ENCODE results near the gene HEPN1.
"Not testable (repeated sequence)": the region's sequence is repeated elsewhere in the genome, so short reads cannot be mapped to it uniquely, and the experiment has no call there.

Gene HEPN1

DNA sequence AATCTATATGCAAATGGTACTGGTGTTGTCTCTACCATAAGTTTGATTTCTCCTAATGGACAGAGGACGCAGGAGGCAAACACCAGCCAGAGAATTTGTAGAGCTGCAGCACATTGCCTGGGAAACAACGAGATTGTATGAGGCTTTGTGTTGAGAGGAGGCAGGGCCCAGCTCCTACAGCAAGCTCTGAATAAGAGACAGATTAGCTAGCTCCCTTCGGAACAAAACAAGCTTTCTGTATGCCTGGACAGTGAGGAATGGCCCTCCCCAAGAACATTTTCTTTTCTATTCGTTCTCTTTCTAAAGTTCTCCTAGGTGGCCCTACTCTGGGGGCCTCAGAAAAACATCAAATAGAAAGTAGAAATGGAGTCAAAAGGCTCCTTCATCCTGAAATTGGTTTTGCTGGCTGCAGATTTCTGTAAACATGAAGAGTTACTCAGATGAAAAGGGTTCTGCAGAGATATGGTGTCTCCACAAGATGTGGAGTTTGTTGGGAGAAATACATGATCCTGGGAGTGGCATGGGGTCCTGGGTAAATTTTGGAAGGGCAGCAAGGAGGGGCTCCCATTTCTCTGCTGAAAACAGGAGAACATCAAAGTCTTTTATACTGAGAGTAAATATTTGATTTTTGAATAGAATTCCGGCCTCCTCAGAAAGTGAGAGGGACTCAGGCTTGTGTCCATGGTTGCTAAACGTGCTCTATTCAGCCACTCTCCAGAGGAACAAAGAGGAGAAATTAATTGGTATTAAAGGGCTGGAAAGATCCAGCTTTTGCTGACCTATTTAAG is 23.6 kb downstream of the HEPN1 start:
- DNase-seq (ENCODE audit: low spot score) = no peak

GRCh38 chr11:124943254-124943616 is 24.2 kb downstream of the HEPN1 start:
- no peak for DNase-seq (ENCODE audit: low spot score)

DNA sequence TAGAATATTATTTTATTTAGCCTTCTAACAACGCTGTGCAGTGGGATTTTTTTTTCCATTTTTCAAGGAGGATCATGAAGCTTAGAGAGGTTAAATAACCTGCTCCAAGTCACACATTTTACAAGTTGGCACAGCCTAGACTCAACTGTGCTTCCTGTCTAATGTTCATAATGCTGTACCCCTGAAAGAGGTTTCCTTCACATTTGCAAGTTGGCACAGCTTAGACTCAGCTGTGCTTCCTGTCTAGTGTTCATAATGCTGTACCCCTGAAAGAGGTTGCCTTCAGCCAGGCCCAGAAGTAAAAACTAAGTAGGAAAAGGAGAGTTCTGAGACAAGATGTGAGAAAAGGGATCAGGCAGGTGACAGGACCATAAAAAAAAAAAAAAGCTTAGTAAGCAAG is 24.7 kb downstream of the HEPN1 start:
- DNase-seq (ENCODE audit: low spot score) = no peak

- DNase-seq (ENCODE audit: low spot score) = no peak
Measured at GRCh38 chr11:124944565-124944964, 25.5 kb downstream of the HEPN1 start.

DNA sequence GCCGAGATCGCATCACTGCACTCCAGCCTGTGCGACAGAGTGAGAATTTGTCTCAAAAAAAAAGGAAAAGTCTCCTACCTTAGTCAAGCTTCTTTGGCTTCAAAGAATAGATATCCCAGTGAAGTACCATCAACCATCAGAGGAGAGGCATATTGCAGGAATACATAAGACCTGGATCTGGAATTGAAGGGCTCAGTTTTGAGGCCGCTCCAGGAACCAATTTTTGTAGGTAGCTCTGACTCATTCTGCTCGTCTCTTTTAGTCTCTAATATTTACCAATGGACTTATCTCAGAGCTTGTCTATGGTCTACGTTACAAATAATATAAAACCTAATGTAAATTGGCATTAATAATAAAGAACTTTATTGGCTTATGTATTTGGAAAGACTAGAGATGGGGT is 26.8 kb downstream of the HEPN1 start:
- DNase-seq (ENCODE audit: low spot score) = no peak

DNA sequence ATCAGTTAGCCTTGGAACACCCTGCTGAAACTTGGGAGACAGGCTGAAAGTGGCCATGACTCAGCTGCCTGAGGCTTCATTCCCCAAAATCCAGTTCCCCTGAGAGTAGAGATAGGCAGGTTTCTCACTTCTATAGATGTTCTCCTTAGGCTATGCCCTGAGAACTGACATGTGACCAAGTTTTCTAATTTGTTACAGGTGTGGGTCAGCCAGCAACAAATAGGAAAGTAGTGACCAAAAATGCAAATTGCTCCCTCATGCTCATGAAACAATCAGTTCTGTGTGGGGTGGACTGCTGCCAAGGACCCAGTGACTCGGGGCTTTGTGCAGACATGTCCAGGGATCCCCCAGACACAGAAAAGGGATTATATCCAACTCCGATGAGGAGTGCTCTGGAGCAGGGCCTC is 27.7 kb downstream of the HEPN1 start:
- peak; percentile 8 for DNase-seq (ENCODE audit: low spot score)

- no peak for DNase-seq (ENCODE audit: low spot score)
Measured at GRCh38 chr11:124950601-124951330, 31.7 kb downstream of the HEPN1 start.

DNA sequence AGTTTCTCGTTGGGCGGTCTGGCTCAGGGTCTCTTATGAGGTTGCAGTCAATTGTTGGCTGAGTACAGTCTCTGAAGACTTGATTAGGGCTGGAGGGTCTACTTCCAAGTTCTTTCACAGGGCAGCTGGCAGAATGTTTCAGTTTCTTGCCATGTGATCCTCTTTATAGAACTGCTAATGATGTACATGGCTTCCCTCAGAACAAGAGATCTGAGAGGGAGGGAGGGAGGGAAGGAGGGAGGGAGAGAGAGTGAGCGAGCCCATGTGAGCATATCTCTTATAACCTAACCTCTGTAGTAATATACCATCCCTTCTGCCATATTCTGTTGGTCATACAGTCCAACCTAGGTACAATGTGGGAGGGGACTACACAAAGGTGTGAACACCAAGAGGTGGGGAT is 32.3 kb downstream of the HEPN1 start:
- no peak for DNase-seq (ENCODE audit: low spot score)

DNA sequence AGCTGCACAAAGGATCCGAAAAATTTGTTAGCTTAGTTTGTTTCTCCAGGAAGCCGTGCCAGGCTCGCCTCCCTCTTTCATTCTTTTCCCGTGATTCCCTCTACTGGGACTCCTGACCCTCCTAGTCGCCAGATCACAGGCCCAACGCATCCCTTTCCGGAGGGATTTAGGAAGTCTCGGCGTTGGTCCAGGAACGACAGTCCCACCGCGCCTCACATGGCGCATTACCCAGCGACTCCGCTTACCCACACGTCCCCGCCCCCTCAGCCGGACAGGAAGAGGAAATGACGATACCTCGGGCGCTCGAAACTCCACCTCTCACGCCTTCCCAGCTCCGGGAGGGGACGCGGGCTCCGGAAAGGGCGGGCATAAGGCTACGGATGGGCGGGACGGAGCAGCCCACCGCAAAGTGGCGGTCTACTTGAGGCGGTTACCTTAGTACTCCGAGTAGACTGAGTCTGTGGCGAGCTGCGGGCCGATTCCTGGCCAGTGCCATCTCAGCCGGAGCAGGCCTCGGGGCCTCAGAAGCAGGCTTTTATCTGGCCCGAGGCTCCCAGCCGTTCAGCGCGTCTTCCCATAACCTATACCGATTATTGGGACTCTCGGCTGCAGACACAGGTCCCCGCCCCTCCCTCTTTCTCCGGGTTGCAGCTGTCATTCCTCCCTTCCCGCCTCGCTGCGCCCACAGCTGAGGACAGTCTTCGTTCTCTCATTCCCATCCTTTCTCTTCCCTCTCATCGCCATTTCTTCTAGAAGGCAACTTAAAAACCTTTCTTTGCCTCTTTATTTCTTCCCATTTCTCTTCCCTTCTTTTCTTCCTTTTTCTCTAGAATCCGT is 34.9 kb downstream of the HEPN1 start, which contains the start of gene CCDC15:
CCDC15 (plus strand) TSS at position 450 of the 837 bp plus-strand sequence. CDS start 531 bp downstream, outside the sequence.
- DNase-seq (ENCODE audit: low spot score) = peak; percentile 97

DNA sequence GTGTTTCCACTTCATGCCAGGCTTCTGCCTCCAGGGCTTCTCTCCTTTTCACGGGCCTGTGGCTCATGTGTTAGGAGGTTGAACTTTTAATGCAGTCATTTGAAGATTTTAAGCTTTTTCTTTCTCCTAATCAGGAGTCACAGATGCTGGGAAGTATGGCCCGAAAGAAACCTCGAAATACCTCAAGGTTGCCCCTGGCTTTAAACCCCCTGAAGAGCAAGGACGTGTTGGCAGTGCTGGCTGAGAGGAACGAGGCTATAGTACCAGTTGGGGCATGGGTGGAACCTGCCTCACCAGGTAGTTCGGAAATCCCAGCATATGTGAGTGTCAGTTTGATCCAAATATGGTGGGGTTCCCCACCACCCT is 35.5 kb downstream of the HEPN1 start:
- DNase-seq (ENCODE audit: low spot score) = no peak

- no peak for DNase-seq (ENCODE audit: low spot score)
Measured at GRCh38 chr11:124955035-124955434, 36.0 kb downstream of the HEPN1 start.

DNA sequence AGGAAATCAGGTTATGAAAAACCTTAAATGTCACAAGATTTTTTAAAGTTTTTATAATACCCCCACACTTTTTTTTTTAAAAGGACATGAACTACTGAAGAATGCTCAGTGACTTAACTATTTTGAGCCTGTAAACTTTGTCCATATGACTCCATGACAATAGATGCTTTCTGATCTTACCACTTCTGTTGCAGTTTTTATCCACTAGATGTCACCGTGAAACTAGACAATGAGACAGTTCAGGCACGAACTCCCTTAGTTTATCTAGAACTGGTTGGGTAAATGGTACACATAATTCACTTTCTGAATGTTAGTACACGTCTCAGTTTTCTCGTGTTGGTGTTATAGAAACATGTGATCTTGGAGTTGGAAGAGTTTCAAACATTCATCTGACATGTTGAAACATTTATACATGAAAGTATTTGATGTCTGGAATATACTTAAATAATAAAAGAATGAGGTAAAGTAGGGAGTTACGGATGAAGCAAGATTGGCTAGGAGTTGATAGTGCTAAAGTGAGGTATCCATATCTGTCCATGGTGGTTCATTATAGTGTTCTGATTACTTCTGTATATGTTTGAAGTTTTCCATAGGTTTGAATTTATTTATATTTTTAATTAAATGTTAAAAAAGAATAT is 43.0 kb downstream of the HEPN1 start:
- DNase-seq (ENCODE audit: low spot score) = peak; percentile 73

DNA sequence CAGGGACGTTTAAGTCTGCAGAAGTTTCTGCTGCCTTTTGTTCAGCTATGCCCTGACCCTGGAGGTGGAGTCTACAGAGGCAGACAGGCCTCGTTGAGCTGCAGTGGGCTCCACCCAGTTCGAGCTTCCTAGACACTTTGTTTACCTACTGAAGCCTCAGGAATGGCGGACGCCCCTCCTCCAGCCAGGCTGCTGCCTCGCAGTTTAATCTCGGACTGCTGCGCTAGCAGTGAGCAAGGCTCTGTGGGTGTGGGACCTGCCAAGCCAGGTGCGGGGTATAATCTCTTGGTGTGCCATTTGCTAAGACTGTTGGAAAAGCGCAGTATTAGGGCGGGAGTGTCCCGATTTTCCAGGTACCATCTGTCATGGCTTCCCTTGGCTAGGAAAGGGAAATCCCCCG is 49.1 kb downstream of the HEPN1 start:
- not testable (repeated sequence) for DNase-seq (ENCODE audit: low spot score)

Data from kidney tubule cell (primary cell).